Motor neuron (in vitro differentiated cells): ENCODE results near the gene RELL2. TPM values are rescaled to one million over a fixed set of nuclear protein-coding genes. Genes with fewer than 3 reads are reported as not detected.

Experiments used
- ATAC-seq, 8 experiments: fragments of 200-7000 bp; cut with Tn5 transposase; replicated peaks in 6 of 8; 2 replicates each; pipeline ENCODE4 v1.8.0; 2021; ENCODE audit warnings: mild to moderate bottlenecking in 8 of 8, moderate library complexity in 8 of 8
- H3K27ac ChIP-seq, 2 donors: fragments of 250-450 bp; sonication (Bioruptor Pico); 2 replicates each; pipeline ENCODE4 v1.9.0; 2021; ENCODE audit warnings: antibody characterized with exemption in 2 of 2, mild to moderate bottlenecking in 2 of 2, moderate library complexity in 1 of 2
- H3K4me1 ChIP-seq, 2 donors: fragments of 250-450 bp; sonication (Bioruptor Pico); replicated peaks in 1 of 2; 2 replicates each; pipeline ENCODE4 v1.6.1; 2021; ENCODE audit warnings: antibody characterized with exemption in 2 of 2, mild to moderate bottlenecking in 2 of 2, moderate library complexity in 1 of 2
- H3K4me3 ChIP-seq, 5 donors: fragments of 250-450 bp; sonication (Bioruptor Pico); 2 replicates each; pipeline ENCODE4 v1.9.0; 2021; ENCODE audit warnings: antibody characterized with exemption in 5 of 5, mild to moderate bottlenecking in 5 of 5, moderate library complexity in 4 of 5
- WGBS, 10 experiments: fragments of 450-650 bp; shearing (Covaris generic); methylation state at CpG; one replicate each; pipeline ENCODE4 v1.0.0; 2022; 5-methylcytosine and 5-hydroxymethylcytosine counted together
- in situ Hi-C, 9 experiments: fragments of 400-800 bp; cut with MboI; loops; one replicate each; pipeline ENCODE4 v1.15.0; 2021; ENCODE audit warnings: low sequenced_read_pairs in 9 of 9, low pct_unique_long_range_greater_than_20kb in 2 of 9; ENCODE audit not compliant: unreplicated experiment in 9 of 9
- total RNA-seq, 8 experiments: library from RNA; unstranded; fragments of 300-600 nt; gene quantifications; 2 replicates each; pipeline versions ENCODE4 v1.2.3 to v1.2.4, GENCODE V29; 2022

Gene RELL2, protein sequence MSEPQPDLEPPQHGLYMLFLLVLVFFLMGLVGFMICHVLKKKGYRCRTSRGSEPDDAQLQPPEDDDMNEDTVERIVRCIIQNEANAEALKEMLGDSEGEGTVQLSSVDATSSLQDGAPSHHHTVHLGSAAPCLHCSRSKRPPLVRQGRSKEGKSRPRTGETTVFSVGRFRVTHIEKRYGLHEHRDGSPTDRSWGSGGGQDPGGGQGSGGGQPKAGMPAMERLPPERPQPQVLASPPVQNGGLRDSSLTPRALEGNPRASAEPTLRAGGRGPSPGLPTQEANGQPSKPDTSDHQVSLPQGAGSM
- total RNA-seq = 10 to 100 TPM in 5 of 8 experiments, 1 to 10 TPM in 3; 6.0 to 18.6 (median 12.5) TPM

DNA sequence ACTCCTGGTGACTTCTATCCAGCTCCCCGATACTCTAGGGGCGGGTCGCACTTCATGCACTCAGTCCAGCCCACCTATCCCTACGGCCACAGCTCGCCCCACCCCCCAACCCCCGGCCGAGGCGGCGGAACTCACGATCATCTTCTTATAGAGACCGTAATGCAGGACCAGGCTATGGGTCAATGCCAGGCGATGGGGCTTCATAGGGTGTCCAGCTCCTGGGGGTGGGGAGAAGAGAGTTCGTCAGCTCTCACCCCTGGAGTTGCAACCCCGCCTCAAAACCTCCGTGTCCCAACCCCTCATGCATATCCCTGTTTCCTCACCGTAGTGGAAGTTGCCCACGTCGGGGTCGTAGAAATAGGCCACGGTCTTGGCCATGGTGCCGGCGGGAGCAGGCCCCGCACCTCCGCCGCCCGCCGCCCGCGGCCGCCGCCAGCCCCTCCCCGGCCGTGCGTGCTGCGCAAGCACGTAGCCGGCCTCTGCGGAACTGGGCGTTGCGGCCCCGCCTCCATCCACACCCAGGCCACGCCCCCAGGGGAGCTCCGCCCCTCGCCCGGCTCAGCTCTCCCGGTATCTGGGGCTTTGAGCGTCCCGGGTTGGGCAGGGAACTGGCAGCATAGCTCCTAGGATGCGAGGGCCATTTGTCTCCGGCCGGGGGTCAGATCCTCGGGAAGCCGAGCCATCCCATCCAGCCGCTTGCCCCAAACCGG lies at the start of gene RELL2, which contains the start of gene HDAC3:
Gene RELL2, plus strand, starts transcription at position 585 of the 710 bp plus-strand sequence. CDS start 1,229 bp downstream, outside the sequence.
Gene HDAC3, minus strand, starts transcription at position 437 of the 710 bp plus-strand sequence. Its CDS starts 59 bp downstream, at position 378.
- in situ Hi-C loops = no loop called here
- Histone ChIP-seq H3K4me3 (peak within 1 kb of the TSS; percentile 64 to 91 (median 76)), H3K4me1 (peaks cover 16 to 18% of the 10 kb centered on the region in 2 donors), H3K27ac (peak within 1 kb of the TSS; percentile 49 to 70)
- peak; percentile 74 to 90 (median 86) for ATAC-seq
- 0 to 7% methylated on average over 2 of the region's 55 CpGs; no CpG with 5 or more reads in 8 of the 10 experiments for WGBS, 10 experiments

GRCh38 chr5:141590127-141590526 lies 46.7 kb upstream of the RELL2 start:
- no peak overlapping the region for H3K27ac ChIP-seq
- in situ Hi-C loops = no loop called here
- ATAC-seq = no peak
- H3K4me1 ChIP-seq = no peaks in the 10 kb centered on the region
- 57 to 100% (median 83%) methylated on average over 1 to 2 of the region's 2 CpGs; no CpG with 5 or more reads in 4 of the 10 experiments for whole genome bisulfite sequencing, 10 experiments
- no peak overlapping the region for H3K4me3 ChIP-seq

DNA sequence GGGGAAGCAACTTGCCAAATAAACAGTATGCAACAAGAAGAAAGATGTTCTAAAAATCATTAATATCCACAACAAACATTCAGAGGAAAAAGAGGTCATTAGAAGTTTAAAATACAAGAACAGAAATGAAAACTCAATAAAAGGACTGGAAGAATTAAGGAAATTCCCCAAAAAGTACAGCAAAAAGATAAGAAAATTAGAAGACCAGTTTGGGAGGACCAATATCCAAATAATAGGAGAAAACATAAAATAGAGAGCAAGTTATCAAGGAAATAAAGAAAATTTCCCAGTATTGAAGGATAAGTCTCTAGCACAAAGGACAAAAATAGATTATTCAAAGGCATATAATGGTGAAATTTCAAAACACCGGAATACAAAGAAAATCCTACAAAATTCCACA lies 39.9 kb upstream of the RELL2 start:
- in situ Hi-C loops = no loop called here
- Histone ChIP-seq H3K27ac (no peak overlapping the region), H3K4me3 (no peak overlapping the region), H3K4me1 (no peaks in the 10 kb centered on the region)
- no peak for ATAC-seq
- WGBS, 10 experiments = 94 to 100% (median 100%) methylated on average over 1 of the region's 1 CpG; no CpG with 5 or more reads in 1 of the 10 experiments

- ATAC-seq = no peak
- in situ Hi-C loops = no loop called here
Measured at GRCh38 chr5:141597394-141597793, 39.4 kb upstream of the RELL2 start.

GRCh38 chr5:141597814-141598213 lies 39.0 kb upstream of the RELL2 start:
- in situ Hi-C loops = no loop called here
- ATAC-seq = no peak
- no peaks in the 10 kb centered on the region for H3K4me1 ChIP-seq
- H3K27ac ChIP-seq = no peak overlapping the region
- no peak overlapping the region for H3K4me3 ChIP-seq
- WGBS, 10 experiments = 82 to 100% (median 100%) methylated on average over 1 to 2 of the region's 2 CpGs; no CpG with 5 or more reads in 1 of the 10 experiments

More at GRCh38 chr5:141597394-141597793, 39.4 kb upstream of the RELL2 start:
- no peaks in the 10 kb centered on the region for H3K4me1 ChIP-seq
- H3K27ac ChIP-seq = no peak overlapping the region
- H3K4me3 ChIP-seq = no peak overlapping the region
- 28 to 100% (median 100%) methylated on average over 1 to 2 of the region's 2 CpGs for WGBS, 10 experiments

DNA sequence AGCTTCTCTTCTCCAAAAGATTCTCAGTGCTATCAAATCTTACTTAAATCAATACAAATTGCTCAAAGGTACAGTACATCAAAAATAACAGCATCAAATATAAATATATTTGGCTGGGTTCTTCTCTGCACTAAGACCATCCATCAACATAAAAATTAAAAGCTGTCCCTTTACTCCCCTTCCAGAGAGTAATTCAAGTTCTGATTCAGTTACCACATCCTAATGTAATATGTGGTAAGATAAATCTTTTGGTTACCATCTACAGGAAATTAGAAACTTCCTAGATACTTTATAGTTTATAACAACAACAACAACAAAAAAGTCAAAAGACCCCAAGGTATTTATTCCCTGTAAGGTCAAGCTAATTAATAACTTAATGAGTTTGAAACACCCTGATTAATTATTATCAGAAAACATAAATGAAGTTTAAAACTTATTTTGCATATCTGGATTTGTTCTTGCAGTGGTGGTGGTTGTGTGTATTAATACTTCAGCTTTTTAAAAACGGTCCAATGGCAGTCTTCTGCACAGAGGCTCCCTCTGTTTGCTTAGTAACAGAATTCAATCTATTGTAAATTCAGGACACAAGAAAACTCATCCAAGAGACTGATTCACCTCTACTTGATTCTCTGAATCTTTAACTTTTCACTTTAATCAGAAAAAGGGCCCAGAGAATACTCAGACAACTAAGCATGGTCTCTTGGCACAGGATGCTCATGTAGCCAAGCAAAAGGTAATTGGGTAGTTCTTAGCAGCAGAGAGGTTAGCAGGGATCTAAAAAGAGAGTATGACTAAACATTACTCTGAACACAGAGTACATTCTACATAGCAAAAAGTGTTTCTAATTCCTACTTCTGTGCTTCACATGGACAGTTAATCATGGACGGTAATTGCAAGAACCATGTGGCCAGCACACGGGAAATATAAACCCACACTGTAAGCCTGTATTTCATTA lies 38.1 kb upstream of the RELL2 start:
- Histone ChIP-seq H3K4me3 (no peak overlapping the region), H3K27ac (no peak overlapping the region), H3K4me1 (no peaks in the 10 kb centered on the region)
- peak in 4 of 8 experiments; percentile 59 to 78 (median 71) for ATAC-seq
- in situ Hi-C loops = no loop called here
- 0 to 100% (median 94%) methylated on average over 1 to 3 of the region's 3 CpGs; no CpG with 5 or more reads in 2 of the 10 experiments for WGBS, 10 experiments

GRCh38 chr5:141602606-141603005 lies 34.2 kb upstream of the RELL2 start:
- Histone ChIP-seq H3K27ac (no peak overlapping the region), H3K4me3 (no peak overlapping the region), H3K4me1 (no peaks in the 10 kb centered on the region)
- in situ Hi-C loops = no loop called here
- 82 to 100% (median 100%) methylated on average over 1 of the region's 1 CpG; no CpG with 5 or more reads in 4 of the 10 experiments for WGBS, 10 experiments
- no peak for ATAC-seq

- no peak overlapping the region for H3K27ac ChIP-seq
- WGBS, 10 experiments = 5 to 100% (median 79%) methylated on average over 2 to 5 of the region's 6 CpGs; no CpG with 5 or more reads in 1 of the 10 experiments
- H3K4me1 ChIP-seq = no peaks in the 10 kb centered on the region
- H3K4me3 ChIP-seq = no peak overlapping the region
- in situ Hi-C loops = no loop called here
- peak in 7 of 8 experiments; percentile 30 to 99 (median 57) for ATAC-seq
Measured at GRCh38 chr5:141603923-141604717, 32.7 kb upstream of the RELL2 start.

DNA sequence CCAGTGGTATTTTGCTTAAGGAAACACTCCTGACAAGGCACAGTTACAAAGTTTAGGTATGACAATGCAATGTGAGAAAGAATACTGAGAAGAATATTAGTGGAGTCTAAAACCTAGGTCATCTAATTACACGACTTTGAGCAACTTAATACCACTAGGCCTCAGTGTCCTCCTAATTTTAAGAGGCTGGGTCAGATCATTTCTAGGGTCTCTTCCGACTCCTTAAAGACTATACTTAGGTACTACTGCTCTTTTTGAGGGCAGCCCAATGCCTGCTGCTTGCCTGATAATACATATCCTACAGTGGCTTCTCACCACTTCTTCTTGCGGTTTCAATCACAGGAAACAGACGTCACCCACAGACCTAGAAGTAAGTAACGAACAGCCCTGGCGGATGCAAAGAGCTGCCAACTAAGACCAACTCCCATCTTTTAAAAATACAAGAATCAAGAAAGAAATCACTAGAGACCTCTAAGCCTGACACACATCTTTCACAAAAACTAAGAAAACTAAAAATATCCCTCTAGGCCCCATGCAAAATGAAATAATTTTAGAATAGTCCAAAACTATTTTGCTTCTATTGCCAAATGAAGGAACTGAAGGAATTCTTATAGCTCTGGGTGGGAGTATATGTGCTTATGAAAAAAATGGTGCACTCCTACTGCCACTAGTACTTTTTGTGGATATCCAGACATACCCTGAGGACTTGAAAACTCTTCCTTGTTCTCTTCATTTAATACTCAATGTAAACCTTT lies 31.1 kb upstream of the RELL2 start:
- Histone ChIP-seq H3K27ac (no peak overlapping the region), H3K4me1 (no peaks in the 10 kb centered on the region), H3K4me3 (no peak overlapping the region)
- in situ Hi-C loops = no loop called here
- peak in 1 of 8 experiments; percentile 17 for ATAC-seq
- WGBS, 10 experiments = 6 to 97% (median 80%) methylated on average over 2 to 6 of the region's 6 CpGs; no CpG with 5 or more reads in 2 of the 10 experiments

DNA sequence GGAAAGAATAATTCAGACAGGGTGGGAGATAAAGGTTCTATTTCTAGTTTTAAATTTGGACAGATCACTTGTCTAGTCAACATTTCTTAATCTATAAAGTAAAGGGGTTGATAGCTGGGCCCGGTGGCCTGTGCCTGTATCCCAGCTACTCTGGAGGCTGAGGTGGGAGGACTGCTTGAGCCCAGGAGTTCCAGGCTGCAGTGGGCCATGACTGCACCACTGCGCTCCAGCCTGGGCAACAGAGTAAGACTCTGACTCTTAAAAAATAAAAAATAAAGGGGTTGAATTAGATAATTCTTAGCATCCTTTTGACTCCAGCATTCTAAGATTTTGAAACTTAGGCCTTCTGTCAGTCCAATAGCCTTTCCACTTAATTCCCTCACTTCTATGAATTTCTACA lies 28.8 kb upstream of the RELL2 start:
- no peaks in the 10 kb centered on the region for H3K4me1 ChIP-seq
- no peak for ATAC-seq
- in situ Hi-C loops = no loop called here
- H3K27ac ChIP-seq = no peak overlapping the region
- H3K4me3 ChIP-seq = no peak overlapping the region
- 50 to 100% (median 90%) methylated on average over 1 to 2 of the region's 2 CpGs; no CpG with 5 or more reads in 2 of the 10 experiments for WGBS, 10 experiments

DNA sequence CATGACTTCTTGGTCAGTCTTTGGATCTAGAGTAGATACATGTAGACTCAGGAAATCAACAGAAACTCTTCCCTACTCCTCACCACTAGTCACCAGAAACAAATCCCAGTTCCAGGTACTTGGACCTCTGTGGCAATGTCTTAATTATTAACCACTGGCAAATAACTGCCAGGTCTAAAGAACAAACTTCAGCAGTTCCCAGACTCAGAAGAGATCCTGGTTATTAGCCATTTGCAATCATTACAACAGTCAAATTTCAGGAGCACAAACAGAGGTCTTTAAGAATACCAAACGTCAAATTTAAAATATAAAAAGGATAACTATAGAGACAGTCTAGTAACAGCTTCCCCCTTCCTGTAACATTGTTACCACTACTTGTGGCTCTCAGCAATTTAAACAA lies 28.2 kb upstream of the RELL2 start:
- in situ Hi-C loops = no loop called here
- H3K4me1 ChIP-seq = no peaks in the 10 kb centered on the region
- H3K27ac ChIP-seq = no peak overlapping the region
- 60 to 100% (median 83%) methylated on average over 1 of the region's 1 CpG; no CpG with 5 or more reads in 5 of the 10 experiments for WGBS, 10 experiments
- no peak for ATAC-seq
- H3K4me3 ChIP-seq = no peak overlapping the region
